Right renal cortex interstitium (tissue), 3 donors: ENCODE data around the gene VGF. TPM values are rescaled to one million over a fixed set of nuclear protein-coding genes. Genes with fewer than 3 reads are reported as not detected.
"Not testable (repeated sequence)": the region's sequence is repeated elsewhere in the genome, so short reads cannot be mapped to it uniquely, and the experiment has no call there.

Source experiments
- DNase-seq, 3 donors: peaks; one replicate each; pipeline ENCODE4 v3.0.0-alpha.2; 2013; ENCODE audit warnings: low read depth in 3 of 3, low spot score in 2 of 3
- polyA plus RNA-seq, 3 donors: library from polyadenylated mRNA; unstranded; fragments of 120-200 nt; gene quantifications; one replicate each; pipeline ENCODE4 v1.2.1, GENCODE V29; 2013; ENCODE audit not compliant: insufficient read length in 3 of 3

Gene VGF
- polyA plus RNA-seq, 3 donors, result 0.07 to 0.21 (median 0.08) TPM

GRCh38 chr7:101121631-101121990 lies 43.8 kb downstream of the VGF start:
- not testable (repeated sequence) for DNase-seq

GRCh38 chr7:101120315-101120714 lies 45.1 kb downstream of the VGF start:
- DNase-seq, result no peak

- DNase-seq, result no peak
These were observed 45.5 kb downstream of the VGF start for GRCh38 chr7:101119876-101120275.

GRCh38 chr7:101118856-101119255 lies 46.5 kb downstream of the VGF start:
- no peak for DNase-seq

- DNase-seq, result no peak
These were observed 48.5 kb downstream of the VGF start for GRCh38 chr7:101116898-101117297.

- DNase-seq, result no peak
These were observed 50.2 kb downstream of the VGF start for GRCh38 chr7:101115215-101115614.

GRCh38 chr7:101114492-101114891 lies 50.9 kb downstream of the VGF start:
- no peak for DNase-seq

- no peak for DNase-seq
These were observed 51.5 kb downstream of the VGF start for GRCh38 chr7:101113836-101114235.

GRCh38 chr7:101113140-101113539 lies 52.2 kb downstream of the VGF start:
- DNase-seq, result not testable (repeated sequence)

Other genes with a start within 250 kb of the VGF start
- gene MUC3A, start 216.0 kb downstream of the VGF start, polyA plus RNA-seq, result under 1 TPM; 0.25 to 0.71 (median 0.43) TPM
- gene MUC12, start 196.0 kb downstream of the VGF start, polyA plus RNA-seq, result under 1 TPM in 1 of 3 donors, not detected in 2; 0.42 TPM
- gene MUC17, start 145.5 kb downstream of the VGF start, polyA plus RNA-seq, result not detected
- gene TRIM56, start 80.1 kb downstream of the VGF start, polyA plus RNA-seq, result 10 to 100 TPM; 15.5 to 16.3 (median 16.2) TPM
- 1 to 10 TPM in 2 of 3 donors, under 1 TPM in 1; 0.89 to 1.2 (median 1.1) TPM for gene SERPINE1, start 38.5 kb downstream of the VGF start, polyA plus RNA-seq
- 10 to 100 TPM; 72.1 to 82.5 (median 76.9) TPM for gene AP1S1, start 11.1 kb downstream of the VGF start, polyA plus RNA-seq
- not detected for gene NAT16, start 14.7 kb upstream of the VGF start, polyA plus RNA-seq
- under 1 TPM; 0.12 to 0.96 (median 0.60) TPM for gene MOGAT3, start 35.5 kb upstream of the VGF start, polyA plus RNA-seq
- gene PLOD3, start 52.0 kb upstream of the VGF start, polyA plus RNA-seq, result 10 to 100 TPM; 41.6 to 42.5 (median 42.4) TPM
- 10 to 100 TPM; 48.6 to 55.2 (median 52.8) TPM for gene ZNHIT1, start 52.6 kb upstream of the VGF start, polyA plus RNA-seq
- gene CLDN15, start 72.2 kb upstream of the VGF start, polyA plus RNA-seq, result 1 to 10 TPM; 7.3 to 8.3 (median 7.4) TPM
- 100 to 1,000 TPM; 148 to 176 (median 150) TPM for gene FIS1, start 79.5 kb upstream of the VGF start, polyA plus RNA-seq
- 10 to 100 TPM; 71.7 to 79.5 (median 78.0) TPM for gene IFT22, start 156.2 kb upstream of the VGF start, polyA plus RNA-seq
- 10 to 100 TPM; 20.8 to 22.8 (median 21.3) TPM for gene COL26A1, start 197.3 kb upstream of the VGF start, polyA plus RNA-seq